HG03025 (cell line): ENCODE data around the gene ACBD4.

Experiments used
- ATAC-seq: cut with Tn5 transposase; IDR thresholded peaks from one replicate; pipeline ENCODE4 v1.9.1; 2021; ENCODE audit warnings: mild to moderate bottlenecking, moderate library complexity; ENCODE audit not compliant: unreplicated experiment, low FRiP score

The ACBD4 gene

DNA sequence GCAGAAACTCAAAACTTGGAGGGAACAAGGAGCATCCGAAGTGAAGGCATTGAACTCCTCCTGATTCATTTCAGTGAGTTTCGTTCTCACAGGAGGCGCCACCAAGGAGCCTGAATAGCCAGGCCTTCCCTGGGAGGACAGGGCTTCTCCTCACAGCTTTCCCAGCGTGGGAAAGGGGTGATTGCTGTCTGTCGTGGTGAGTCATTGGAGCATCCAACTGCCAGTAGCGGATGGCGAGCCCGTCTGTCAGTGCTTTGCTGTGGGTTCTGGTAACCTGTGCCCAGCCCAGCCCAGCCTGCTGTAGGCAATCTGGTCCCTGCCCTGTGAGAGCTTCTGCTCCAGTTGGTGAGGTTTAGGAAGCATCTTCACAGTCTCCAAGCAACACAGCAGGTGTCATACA is 31.5 kb upstream of the ACBD4 start:
- ATAC-seq = no peak

- no peak for ATAC-seq
These were observed 31.0 kb upstream of the ACBD4 start for GRCh38 chr17:45104497-45104896.

- no peak for ATAC-seq
These were observed 30.4 kb upstream of the ACBD4 start for GRCh38 chr17:45104907-45105624.

DNA sequence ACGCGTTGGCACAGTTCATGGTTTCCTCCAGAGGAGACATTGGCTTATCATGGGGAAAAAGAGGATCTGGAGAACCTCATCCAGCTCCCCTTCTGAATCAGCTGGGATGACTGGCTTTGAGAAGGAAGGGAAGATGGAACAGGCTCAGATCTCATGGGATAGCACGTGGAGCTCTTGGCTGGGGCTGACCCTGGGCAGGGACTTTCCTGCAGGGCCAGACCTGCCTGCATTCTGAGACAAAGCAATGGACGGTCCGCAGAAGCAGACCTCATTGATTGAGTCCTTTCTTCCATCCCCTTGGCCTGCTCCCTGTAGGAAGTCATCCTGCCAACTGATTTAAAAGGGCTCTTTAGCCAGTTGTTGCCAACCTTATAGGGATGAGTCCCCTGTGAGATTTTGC is 29.4 kb upstream of the ACBD4 start:
- ATAC-seq = no peak

DNA sequence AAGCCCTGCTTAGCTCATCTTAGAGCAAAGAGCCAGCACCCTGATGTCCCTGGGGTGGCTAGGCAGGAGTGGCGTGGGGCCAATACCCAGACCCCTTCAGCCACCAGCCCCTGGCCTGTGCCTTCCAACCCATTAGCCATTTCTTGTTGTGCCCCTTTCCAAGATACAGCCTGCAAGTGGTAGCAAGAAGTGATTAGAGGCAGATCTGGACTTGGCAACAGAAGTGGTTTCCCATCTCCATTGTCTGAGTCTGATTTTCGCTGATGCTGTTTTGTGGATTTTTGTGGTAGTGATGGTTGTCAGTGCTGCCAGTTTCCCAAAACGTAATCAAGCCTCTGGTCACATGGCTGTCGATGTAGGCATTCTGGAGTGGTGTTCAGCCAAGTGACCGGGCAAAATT is 28.9 kb upstream of the ACBD4 start:
- ATAC-seq = no peak

- no peak for ATAC-seq
These were observed 28.0 kb upstream of the ACBD4 start for GRCh38 chr17:45107293-45108010.

DNA sequence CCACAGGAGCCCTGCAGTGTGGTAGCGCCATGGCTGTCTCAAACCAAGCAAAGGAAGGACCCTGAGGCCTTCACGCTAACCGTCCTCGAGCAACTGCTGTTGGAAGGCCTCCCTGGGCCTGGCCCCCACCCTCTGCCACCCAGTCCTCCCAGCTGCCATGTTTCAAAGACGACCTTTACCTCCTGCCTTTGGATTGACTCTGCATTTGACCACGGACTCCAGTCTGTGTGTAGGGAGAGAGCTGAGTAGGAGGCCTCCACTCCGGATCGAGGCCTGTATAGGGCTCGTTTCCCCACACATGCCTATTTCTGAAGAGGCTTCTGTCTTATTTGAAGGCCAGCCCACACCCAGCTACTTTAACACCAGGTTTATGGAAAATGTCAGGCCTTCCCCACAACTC is 27.4 kb upstream of the ACBD4 start:
- ATAC-seq = no peak

DNA sequence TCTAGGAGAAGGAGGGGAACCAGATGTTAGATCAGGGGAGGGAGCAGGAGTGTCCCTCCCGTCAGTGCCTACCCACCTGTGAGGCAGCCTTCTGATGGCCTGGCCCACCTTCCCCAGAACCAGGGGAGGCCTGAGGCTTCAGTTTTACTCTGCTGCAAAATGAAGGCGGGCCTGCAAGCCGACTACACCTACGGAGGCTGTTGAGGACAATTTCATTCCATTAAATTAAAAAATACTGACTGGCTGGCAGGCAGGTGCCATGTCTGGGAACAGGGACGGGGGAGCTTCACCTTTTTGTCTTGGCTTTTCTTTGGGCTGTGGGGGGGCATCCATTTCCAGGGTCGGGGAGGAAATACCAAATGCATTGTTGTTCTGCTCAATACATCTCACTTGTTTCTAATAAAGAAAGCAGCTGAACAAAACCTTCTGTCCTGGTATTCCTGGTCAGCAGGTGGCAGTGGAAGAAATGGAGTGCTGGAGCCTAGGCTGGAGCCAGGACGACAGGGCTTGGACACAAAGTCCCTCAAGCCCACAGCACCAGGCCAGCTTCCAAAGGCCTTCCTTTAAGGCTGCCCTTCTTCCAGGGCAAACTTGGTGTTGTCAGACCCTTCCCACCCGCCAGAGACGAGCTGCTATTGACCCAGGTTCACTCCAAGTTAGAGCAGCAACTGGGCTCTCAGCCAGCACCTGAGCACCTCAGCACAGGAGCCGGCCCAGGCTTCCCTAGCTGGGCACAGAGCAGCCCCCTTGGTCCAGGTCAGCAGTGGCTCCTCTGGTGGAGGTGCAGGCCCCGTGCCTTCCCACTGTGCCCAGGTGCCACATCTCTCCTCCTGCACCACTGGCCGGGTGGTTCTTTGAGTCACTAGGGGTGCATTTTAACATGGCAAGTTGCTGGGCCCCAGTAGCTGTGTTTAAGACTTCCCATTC is 26.6 kb upstream of the ACBD4 start:
- no peak for ATAC-seq

GRCh38 chr17:45110676-45111611 is 24.5 kb upstream of the ACBD4 start:
- ATAC-seq = no peak

- ATAC-seq = no peak
These were observed 23.6 kb upstream of the ACBD4 start for GRCh38 chr17:45111850-45112249.

- no peak for ATAC-seq
These were observed 22.7 kb upstream of the ACBD4 start for GRCh38 chr17:45112559-45113423.

- ATAC-seq = no peak
These were observed 22.1 kb upstream of the ACBD4 start for GRCh38 chr17:45113424-45113754.

- no peak for ATAC-seq
These were observed 21.2 kb upstream of the ACBD4 start for GRCh38 chr17:45114117-45114932.

DNA sequence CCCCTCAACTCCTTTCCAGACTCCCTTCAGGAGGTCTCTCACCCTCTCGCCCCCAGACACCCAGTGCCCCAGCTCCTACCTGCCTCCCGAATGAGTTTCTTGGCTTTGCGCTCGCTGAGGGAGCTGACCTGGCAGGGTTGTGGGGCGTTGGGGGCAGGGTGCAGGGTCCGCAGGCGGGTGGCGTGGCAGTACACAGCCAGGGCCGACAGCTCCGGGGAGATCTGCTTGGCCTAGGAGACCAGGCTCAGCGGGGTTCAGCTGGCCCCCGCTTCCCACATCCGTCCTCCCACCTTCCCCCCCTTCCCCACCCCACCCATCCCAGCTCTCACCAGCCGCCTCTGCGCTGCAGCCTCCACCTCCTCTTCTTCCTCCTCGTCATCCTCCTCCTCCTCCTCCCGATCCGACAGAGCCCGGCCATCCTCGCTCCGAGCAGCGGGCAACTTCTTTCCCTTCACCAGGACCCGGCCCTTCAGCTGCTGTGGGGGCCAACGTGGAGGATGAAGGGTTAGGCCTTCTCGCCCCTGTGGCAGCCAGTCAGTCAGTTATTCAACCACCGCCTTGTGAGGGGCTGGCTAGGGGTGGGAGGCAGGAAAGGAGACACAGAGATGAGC is 20.4 kb upstream of the ACBD4 start:
- no peak for ATAC-seq

GRCh38 chr17:45115871-45116270 is 19.6 kb upstream of the ACBD4 start:
- ATAC-seq = no peak

- ATAC-seq = no peak
These were observed 19.0 kb upstream of the ACBD4 start for GRCh38 chr17:45116434-45117016.

DNA sequence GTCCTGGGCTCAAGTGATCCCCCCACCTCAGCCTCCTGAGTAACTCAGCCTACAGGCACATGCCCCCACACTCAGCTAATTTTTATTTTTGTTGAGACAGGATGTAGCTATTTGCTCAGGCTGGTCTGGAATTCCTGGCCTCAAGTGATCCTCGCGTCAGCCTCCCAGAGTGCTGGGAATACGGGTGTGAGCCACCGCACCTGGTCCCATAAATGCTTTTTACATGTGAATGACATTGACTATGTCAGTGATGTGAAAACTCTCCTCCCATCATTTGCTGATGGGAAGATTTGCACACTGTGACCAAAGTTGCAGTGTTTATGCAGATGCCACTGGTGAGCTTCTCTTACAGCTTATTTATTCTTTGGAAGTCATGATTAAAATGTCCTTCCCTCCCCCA is 18.2 kb upstream of the ACBD4 start:
- no peak for ATAC-seq
